ENCODE data around the gene INPPL1.

DNA sequence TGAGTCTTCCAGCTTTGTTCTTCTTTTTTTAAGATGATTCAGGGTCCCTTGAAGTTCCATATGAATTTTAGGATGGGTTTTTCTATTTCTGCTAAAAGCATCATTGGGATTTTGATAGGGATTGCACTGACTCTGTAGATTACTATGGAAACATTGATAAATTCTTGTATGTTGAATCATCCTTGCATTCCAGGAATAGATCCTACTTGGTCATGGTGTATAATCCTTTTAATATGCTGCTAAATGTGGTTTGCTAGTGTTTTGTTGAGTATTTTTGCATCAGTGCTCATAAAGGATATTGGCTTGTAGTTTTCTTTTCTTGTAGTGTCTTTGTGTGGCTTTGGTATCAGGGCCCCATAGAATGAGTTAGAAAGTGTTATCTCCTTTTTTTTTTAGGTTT lies 54.3 kb downstream of the INPPL1 start:
- TF ChIP-seq, protein P1, sequence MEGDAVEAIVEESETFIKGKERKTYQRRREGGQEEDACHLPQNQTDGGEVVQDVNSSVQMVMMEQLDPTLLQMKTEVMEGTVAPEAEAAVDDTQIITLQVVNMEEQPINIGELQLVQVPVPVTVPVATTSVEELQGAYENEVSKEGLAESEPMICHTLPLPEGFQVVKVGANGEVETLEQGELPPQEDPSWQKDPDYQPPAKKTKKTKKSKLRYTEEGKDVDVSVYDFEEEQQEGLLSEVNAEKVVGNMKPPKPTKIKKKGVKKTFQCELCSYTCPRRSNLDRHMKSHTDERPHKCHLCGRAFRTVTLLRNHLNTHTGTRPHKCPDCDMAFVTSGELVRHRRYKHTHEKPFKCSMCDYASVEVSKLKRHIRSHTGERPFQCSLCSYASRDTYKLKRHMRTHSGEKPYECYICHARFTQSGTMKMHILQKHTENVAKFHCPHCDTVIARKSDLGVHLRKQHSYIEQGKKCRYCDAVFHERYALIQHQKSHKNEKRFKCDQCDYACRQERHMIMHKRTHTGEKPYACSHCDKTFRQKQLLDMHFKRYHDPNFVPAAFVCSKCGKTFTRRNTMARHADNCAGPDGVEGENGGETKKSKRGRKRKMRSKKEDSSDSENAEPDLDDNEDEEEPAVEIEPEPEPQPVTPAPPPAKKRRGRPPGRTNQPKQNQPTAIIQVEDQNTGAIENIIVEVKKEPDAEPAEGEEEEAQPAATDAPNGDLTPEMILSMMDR (IDR thresholded peaks at IDR 0.05) = no peak
- no peak for TF ChIP-seq POLR2A (IDR thresholded peaks at IDR 0.05)

All from body of pancreas (tissue), 4 donors.